HepG2 (cell line): ENCODE measurements around the gene VSIG2. TPM values are rescaled to one million over a fixed set of nuclear protein-coding genes. Genes with fewer than 3 reads are reported as not detected.

Source experiments
- FOSL2 ChIP-seq: sonication (generic); formaldehyde crosslinking; IDR thresholded peaks from 2 replicates; pipeline ENCODE4 v1.4.0; 2020; ENCODE audit warnings: missing genetic modification reagents
- KLF15 ChIP-seq: sonication (generic); formaldehyde crosslinking; IDR thresholded peaks from 2 replicates; pipeline ENCODE4 v1.8.1; 2023; ENCODE audit warnings: borderline replicate concordance, mild to moderate bottlenecking, inconsistent platforms, missing genetic modification reagents, mixed read lengths
- PRDM15 ChIP-seq: sonication (generic); formaldehyde crosslinking; IDR thresholded peaks from 2 replicates; pipeline ENCODE4 v1.4.0; 2020; ENCODE audit warnings: missing genetic modification reagents
- SMC3 ChIP-seq: IDR thresholded peaks from 2 replicates; pipeline ENCODE4 v1.6.1; 2011; ENCODE audit warnings: low read length, improper control_type of control experiment
- SRF ChIP-seq: IDR thresholded peaks from 2 replicates; pipeline ENCODE4 v1.6.1; 2011; ENCODE audit warnings: mild to moderate bottlenecking, low read depth, low read length, moderate library complexity
- TERF1 ChIP-seq: sonication (generic); formaldehyde crosslinking; IDR thresholded peaks from 2 replicates; pipeline ENCODE4 v1.8.0; 2022; ENCODE audit warnings: mild to moderate bottlenecking, missing genetic modification reagents, moderate library complexity
- ZBTB8A ChIP-seq: sonication (generic); formaldehyde crosslinking; IDR thresholded peaks from 2 replicates; pipeline ENCODE4 v1.4.0; 2020; ENCODE audit warnings: mild to moderate bottlenecking, low read depth, missing genetic modification reagents, borderline replicate concordance
- ZEB1 ChIP-seq: IDR thresholded peaks from 2 replicates; pipeline ENCODE4 v1.6.1; 2012; ENCODE audit warnings: mild to moderate bottlenecking, low read depth, inconsistent platforms; ENCODE audit not compliant: insufficient replicate concordance
- ZHX1 ChIP-seq: sonication (generic); formaldehyde crosslinking; IDR thresholded peaks from 2 replicates; pipeline ENCODE4 v1.8.1; 2022; ENCODE audit warnings: low read depth, mild to moderate bottlenecking, missing genetic modification reagents
- ZNF124 ChIP-seq: sonication (generic); formaldehyde crosslinking; IDR thresholded peaks from 2 replicates; pipeline ENCODE4 v1.4.0; 2020; ENCODE audit warnings: missing genetic modification reagents
- ZNF225 ChIP-seq: sonication (generic); formaldehyde crosslinking; IDR thresholded peaks from 2 replicates; pipeline ENCODE4 v1.4.0; 2020; ENCODE audit warnings: mild to moderate bottlenecking, missing genetic modification reagents
- ZNF326 ChIP-seq: sonication (generic); formaldehyde crosslinking; IDR thresholded peaks from 2 replicates; pipeline ENCODE4 v1.4.0; 2020; ENCODE audit warnings: missing genetic modification reagents, borderline replicate concordance
- ZNF777 ChIP-seq: sonication (generic); formaldehyde crosslinking; IDR thresholded peaks from 2 replicates; pipeline ENCODE4 v1.4.0; 2020; ENCODE audit warnings: missing genetic modification reagents
- ZNF891 ChIP-seq: sonication (generic); formaldehyde crosslinking; IDR thresholded peaks from 2 replicates; pipeline ENCODE4 v1.5.0; 2020; ENCODE audit warnings: mild to moderate bottlenecking, missing genetic modification reagents
- polyA plus RNA-seq, 8 experiments: library from polyadenylated mRNA; depleted of rRNA in 3 of 8; stranded (reverse) in 7 of 8; unstranded in 1 of 8; fragments of >200 nt; fragmentation: Illumina TruSeq in 4 of 8; extraction: Trizol in 4 of 8; gene quantifications; 2 replicates each; pipeline versions ENCODE4 v1.2.1 to v1.2.3, GENCODE V29; 2011 to 2016; ENCODE audit warnings: low read depth in 4 of 8, missing spikeins in 1 of 8, mixed read lengths in 1 of 8; ENCODE audit not compliant: insufficient read depth in 1 of 8
- total RNA-seq, 5 experiments: library from RNA; depleted of rRNA; stranded (reverse); fragments of >200 nt; fragmentation: Illumina TruSeq; extraction: Trizol; gene quantifications; 2 replicates each; pipeline ENCODE4 v1.2.3, GENCODE V29; 2016; ENCODE audit warnings: low read depth in 1 of 5
- TF ChIP-seq, protein P1 (sequence below): sonication (generic); formaldehyde crosslinking; IDR thresholded peaks from 2 replicates; pipeline ENCODE4; 2020; ENCODE audit warnings: missing genetic modification reagents, mild to moderate bottlenecking, borderline replicate concordance
- TF ChIP-seq, protein P2 (sequence below): IDR thresholded peaks from 2 replicates; pipeline ENCODE4 v1.6.1; 2016; ENCODE audit warnings: missing compliant biosample characterization, missing genetic modification reagents, borderline replicate concordance

Gene VSIG2
- total and polyA plus RNA-seq, 2 of the 13 experiments (the other 11 are each of a cell fraction or from before 2014, with no cell fraction given) = 0.80 to 2.7 TPM

DNA sequence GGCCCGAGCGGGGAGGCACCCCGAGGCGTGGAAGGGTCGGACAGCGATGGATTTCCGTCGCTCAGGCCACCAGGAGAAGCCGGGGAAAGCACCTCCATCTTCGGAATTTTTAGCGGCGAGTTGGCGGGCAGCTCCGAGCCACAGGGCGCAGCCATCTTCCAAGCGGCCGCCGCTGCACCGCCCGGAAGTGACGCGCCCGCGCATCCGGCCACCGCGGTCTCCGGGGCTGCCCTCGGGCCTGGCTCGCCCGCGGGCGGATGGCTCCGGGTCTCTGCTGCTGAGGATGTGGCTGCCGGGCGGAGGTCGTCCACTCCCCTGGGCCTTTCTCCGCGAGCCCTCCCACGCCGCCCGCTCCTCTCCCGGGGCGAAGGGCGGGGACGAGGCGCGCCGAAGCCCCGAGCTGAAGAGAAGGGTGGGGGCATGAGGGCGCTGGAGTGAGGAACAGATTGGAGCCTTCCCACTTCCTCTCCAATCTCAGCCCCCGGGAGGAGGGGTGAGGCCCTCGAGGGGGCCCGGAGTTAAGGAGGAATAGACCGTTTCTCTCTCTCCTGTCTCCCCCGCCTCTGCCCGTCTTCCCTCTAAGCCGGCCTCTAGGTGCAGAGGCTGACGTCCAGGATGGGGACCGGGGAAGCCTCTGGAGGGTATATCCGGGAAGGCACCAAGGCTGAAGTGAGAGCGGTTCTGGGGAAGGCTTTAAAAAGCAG lies 48.3 kb upstream of the VSIG2 start, which contains the start of gene MSANTD2 (continued):
- no peak for TF ChIP-seq PRDM15 (CRISPR knock-in tag)
- TF ChIP-seq ZNF777 (CRISPR knock-in tag) = peak; percentile 84
- TF ChIP-seq SRF = no peak
- no peak for TF ChIP-seq ZEB1
- TF ChIP-seq ZBTB8A (CRISPR knock-in tag) = 0 out of 2 replicates have a peak, but pooled peaks have one; percentile 28
- TF ChIP-seq, protein P1, sequence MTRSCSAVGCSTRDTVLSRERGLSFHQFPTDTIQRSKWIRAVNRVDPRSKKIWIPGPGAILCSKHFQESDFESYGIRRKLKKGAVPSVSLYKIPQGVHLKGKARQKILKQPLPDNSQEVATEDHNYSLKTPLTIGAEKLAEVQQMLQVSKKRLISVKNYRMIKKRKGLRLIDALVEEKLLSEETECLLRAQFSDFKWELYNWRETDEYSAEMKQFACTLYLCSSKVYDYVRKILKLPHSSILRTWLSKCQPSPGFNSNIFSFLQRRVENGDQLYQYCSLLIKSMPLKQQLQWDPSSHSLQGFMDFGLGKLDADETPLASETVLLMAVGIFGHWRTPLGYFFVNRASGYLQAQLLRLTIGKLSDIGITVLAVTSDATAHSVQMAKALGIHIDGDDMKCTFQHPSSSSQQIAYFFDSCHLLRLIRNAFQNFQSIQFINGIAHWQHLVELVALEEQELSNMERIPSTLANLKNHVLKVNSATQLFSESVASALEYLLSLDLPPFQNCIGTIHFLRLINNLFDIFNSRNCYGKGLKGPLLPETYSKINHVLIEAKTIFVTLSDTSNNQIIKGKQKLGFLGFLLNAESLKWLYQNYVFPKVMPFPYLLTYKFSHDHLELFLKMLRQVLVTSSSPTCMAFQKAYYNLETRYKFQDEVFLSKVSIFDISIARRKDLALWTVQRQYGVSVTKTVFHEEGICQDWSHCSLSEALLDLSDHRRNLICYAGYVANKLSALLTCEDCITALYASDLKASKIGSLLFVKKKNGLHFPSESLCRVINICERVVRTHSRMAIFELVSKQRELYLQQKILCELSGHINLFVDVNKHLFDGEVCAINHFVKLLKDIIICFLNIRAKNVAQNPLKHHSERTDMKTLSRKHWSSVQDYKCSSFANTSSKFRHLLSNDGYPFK (CRISPR knock-in tag) = peak; percentile 65; the same call in 1 of the 2 replicates
- TF ChIP-seq ZNF891 (CRISPR knock-in tag) = no peak
- TF ChIP-seq KLF15 = no peak
- TF ChIP-seq TERF1 (CRISPR knock-in tag) = peak; percentile 66; the same call in 1 of the 2 replicates
- no peak for TF ChIP-seq ZNF124 (CRISPR knock-in tag)
- TF ChIP-seq SMC3 = no peak
- TF ChIP-seq FOSL2 = 0 out of 2 replicates have a peak, but pooled peaks have one; percentile 26
- TF ChIP-seq ZNF326 (CRISPR knock-in tag) = no peak
- TF ChIP-seq ZHX1 (CRISPR knock-in tag) = peak; percentile 71; the same call in 1 of the 2 replicates
- TF ChIP-seq, protein P2, sequence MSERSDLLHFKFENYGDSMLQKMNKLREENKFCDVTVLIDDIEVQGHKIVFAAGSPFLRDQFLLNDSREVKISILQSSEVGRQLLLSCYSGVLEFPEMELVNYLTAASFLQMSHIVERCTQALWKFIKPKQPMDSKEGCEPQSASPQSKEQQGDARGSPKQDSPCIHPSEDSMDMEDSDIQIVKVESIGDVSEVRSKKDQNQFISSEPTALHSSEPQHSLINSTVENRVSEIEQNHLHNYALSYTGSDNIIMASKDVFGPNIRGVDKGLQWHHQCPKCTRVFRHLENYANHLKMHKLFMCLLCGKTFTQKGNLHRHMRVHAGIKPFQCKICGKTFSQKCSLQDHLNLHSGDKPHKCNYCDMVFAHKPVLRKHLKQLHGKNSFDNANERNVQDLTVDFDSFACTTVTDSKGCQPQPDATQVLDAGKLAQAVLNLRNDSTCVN (CRISPR knock-in tag) = no peak
- peak; percentile 91 for TF ChIP-seq ZNF225 (CRISPR knock-in tag)
